Measurements from ENCODE around the gene ACTA2.

ACTA2 gene

DNA sequence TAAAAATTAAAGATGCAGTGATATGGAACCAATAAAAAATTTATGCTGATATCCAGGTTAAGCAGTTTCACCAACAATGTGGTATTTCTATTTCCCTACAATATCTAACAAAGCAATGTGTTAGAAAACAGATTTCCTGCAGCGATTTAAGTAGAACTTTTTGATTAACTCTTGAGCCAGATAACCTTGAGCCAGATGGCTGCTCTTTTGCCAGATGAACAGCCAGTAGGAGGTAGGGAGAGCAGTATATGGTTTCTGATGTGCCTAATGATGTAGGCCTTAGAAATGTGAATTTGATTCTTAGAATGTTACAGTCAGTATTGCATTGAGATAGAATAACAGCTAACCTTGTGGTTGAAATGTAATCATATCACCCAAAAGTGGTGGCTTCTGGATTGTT, 41.5 kb downstream of the ACTA2 start:
- Histone ChIP-seq H3K9ac (ENCODE audit: low read length) (no peak overlapping the region), H3K23ac (ENCODE audit: low read length) (no peak overlapping the region), H3K36me3 (ENCODE audit: control insufficient read depth in 1 of 2, insufficient read depth in 2 of 2, low read length in 2 of 2) (no peaks in the 10 kb centered on the region), H3K4me2 (ENCODE audit: low read length) (no peak overlapping the region), H2AK5ac (ENCODE audit: low read length) (no peak overlapping the region), H2BK5ac (ENCODE audit: low read depth, low read length, poor library complexity) (no peak overlapping the region), H3K18ac (ENCODE audit: low read length) (no peak overlapping the region), H3K4me3 (ENCODE audit: low read depth, low read length) (no peak overlapping the region), H3K79me2 (ENCODE audit: control insufficient read depth, insufficient read depth, low read length, poor library complexity) (no peaks in the 10 kb centered on the region), H2BK120ac (ENCODE audit: insufficient read depth, low read length, poor library complexity) (no peak overlapping the region), H2BK12ac (ENCODE audit: low read length) (no peak overlapping the region), H4K91ac (ENCODE audit: low read depth, low read length) (no peak overlapping the region), H3K27me3 (ENCODE audit: insufficient read depth, low read length) (no peaks in the 10 kb centered on the region), H3K27ac (ENCODE audit: low read depth, low read length) (no peak overlapping the region), H3K4ac (ENCODE audit: low read depth, low read length) (no peak overlapping the region), H2AFZ (ENCODE audit: insufficient read depth, low read length, poor library complexity) (no peak overlapping the region), H3K14ac (ENCODE audit: low read length) (no peak overlapping the region), H4K12ac (ENCODE audit: low read depth, low read length) (no peak overlapping the region), H4K8ac (ENCODE audit: low read depth, low read length) (no peak overlapping the region), H3K9me3 (ENCODE audit: insufficient read depth, low read depth, low read length) (no peaks in the 10 kb centered on the region), H3K79me1 (ENCODE audit: low read length) (no peaks in the 10 kb centered on the region), H3K4me1 (ENCODE audit: control insufficient read depth in 1 of 2, insufficient read depth in 2 of 2, low read length in 2 of 2) (peaks cover 0 to 5% of the 10 kb centered on the region in 2 experiments)
- no CpG with 5 or more reads among the region's 1 CpG for WGBS (ENCODE audit: extremely low coverage, insufficient coverage, insufficient read length)
- no peak for DNase-seq

GRCh38 chr10:88908194-88908593, 44.4 kb downstream of the ACTA2 start:
- H3K4me3 ChIP-seq (ENCODE audit: low read depth, low read length), result no peak overlapping the region
- no peaks in the 10 kb centered on the region for H3K79me2 ChIP-seq (ENCODE audit: control insufficient read depth, insufficient read depth, low read length, poor library complexity)
- H3K14ac ChIP-seq (ENCODE audit: low read length), result no peak overlapping the region
- H3K27ac ChIP-seq (ENCODE audit: low read depth, low read length), result no peak overlapping the region
- H3K9me3 ChIP-seq (ENCODE audit: insufficient read depth, low read depth, low read length), result no peaks in the 10 kb centered on the region
- no peak overlapping the region for H3K9ac ChIP-seq (ENCODE audit: low read length)
- WGBS (ENCODE audit: extremely low coverage, insufficient coverage, insufficient read length), result no CpG with 5 or more reads among the region's 4 CpGs
- no peaks in the 10 kb centered on the region for H3K4me1 ChIP-seq (ENCODE audit: control insufficient read depth in 1 of 2, insufficient read depth in 2 of 2, low read length in 2 of 2)
- no peak overlapping the region for H3K18ac ChIP-seq (ENCODE audit: low read length)
- no peak overlapping the region for H3K4ac ChIP-seq (ENCODE audit: low read depth, low read length)
- H3K4me2 ChIP-seq (ENCODE audit: low read length), result no peak overlapping the region
- DNase-seq, result no peak
- no peak overlapping the region for H4K8ac ChIP-seq (ENCODE audit: low read depth, low read length)
- H2AFZ ChIP-seq (ENCODE audit: insufficient read depth, low read length, poor library complexity), result no peak overlapping the region
- no peak overlapping the region for H3K23ac ChIP-seq (ENCODE audit: low read length)
- no peak overlapping the region for H2BK5ac ChIP-seq (ENCODE audit: low read depth, low read length, poor library complexity)
- no peak overlapping the region for H4K91ac ChIP-seq (ENCODE audit: low read depth, low read length)
- H2BK12ac ChIP-seq (ENCODE audit: low read length), result no peak overlapping the region
- no peaks in the 10 kb centered on the region for H3K79me1 ChIP-seq (ENCODE audit: low read length)
- H2BK120ac ChIP-seq (ENCODE audit: insufficient read depth, low read length, poor library complexity), result no peak overlapping the region
- H4K12ac ChIP-seq (ENCODE audit: low read depth, low read length), result no peak overlapping the region
- H3K27me3 ChIP-seq (ENCODE audit: insufficient read depth, low read length), result no peaks in the 10 kb centered on the region
- H2AK5ac ChIP-seq (ENCODE audit: low read length), result no peak overlapping the region
- no peaks in the 10 kb centered on the region for H3K36me3 ChIP-seq (ENCODE audit: control insufficient read depth in 1 of 2, insufficient read depth in 2 of 2, low read length in 2 of 2)

GRCh38 chr10:88906921-88907320, 45.7 kb downstream of the ACTA2 start:
- WGBS (ENCODE audit: extremely low coverage, insufficient coverage, insufficient read length), result no CpG with 5 or more reads among the region's 1 CpG
- H3K79me1 ChIP-seq (ENCODE audit: low read length), result no peaks in the 10 kb centered on the region
- H2AFZ ChIP-seq (ENCODE audit: insufficient read depth, low read length, poor library complexity), result no peak overlapping the region
- H4K8ac ChIP-seq (ENCODE audit: low read depth, low read length), result no peak overlapping the region
- no peaks in the 10 kb centered on the region for H3K79me2 ChIP-seq (ENCODE audit: control insufficient read depth, insufficient read depth, low read length, poor library complexity)
- H3K4me1 ChIP-seq (ENCODE audit: control insufficient read depth in 1 of 2, insufficient read depth in 2 of 2, low read length in 2 of 2), result no peaks in the 10 kb centered on the region
- no peaks in the 10 kb centered on the region for H3K9me3 ChIP-seq (ENCODE audit: insufficient read depth, low read depth, low read length)
- H3K18ac ChIP-seq (ENCODE audit: low read length), result no peak overlapping the region
- H3K27ac ChIP-seq (ENCODE audit: low read depth, low read length), result no peak overlapping the region
- no peak overlapping the region for H3K4me2 ChIP-seq (ENCODE audit: low read length)
- H2BK5ac ChIP-seq (ENCODE audit: low read depth, low read length, poor library complexity), result no peak overlapping the region
- DNase-seq, result no peak
- H4K91ac ChIP-seq (ENCODE audit: low read depth, low read length), result no peak overlapping the region
- H3K4ac ChIP-seq (ENCODE audit: low read depth, low read length), result no peak overlapping the region
- H3K14ac ChIP-seq (ENCODE audit: low read length), result no peak overlapping the region
- H2BK12ac ChIP-seq (ENCODE audit: low read length), result no peak overlapping the region
- no peak overlapping the region for H2AK5ac ChIP-seq (ENCODE audit: low read length)
- no peak overlapping the region for H3K9ac ChIP-seq (ENCODE audit: low read length)
- H3K23ac ChIP-seq (ENCODE audit: low read length), result no peak overlapping the region
- H2BK120ac ChIP-seq (ENCODE audit: insufficient read depth, low read length, poor library complexity), result no peak overlapping the region
- H3K36me3 ChIP-seq (ENCODE audit: control insufficient read depth in 1 of 2, insufficient read depth in 2 of 2, low read length in 2 of 2), result no peaks in the 10 kb centered on the region
- no peaks in the 10 kb centered on the region for H3K27me3 ChIP-seq (ENCODE audit: insufficient read depth, low read length)
- no peak overlapping the region for H4K12ac ChIP-seq (ENCODE audit: low read depth, low read length)
- H3K4me3 ChIP-seq (ENCODE audit: low read depth, low read length), result no peak overlapping the region

- Histone ChIP-seq H3K4me1 (ENCODE audit: control insufficient read depth in 1 of 2, insufficient read depth in 2 of 2, low read length in 2 of 2) (no peaks in the 10 kb centered on the region), H2BK12ac (ENCODE audit: low read length) (no peak overlapping the region), H2AFZ (ENCODE audit: insufficient read depth, low read length, poor library complexity) (no peak overlapping the region), H3K23ac (ENCODE audit: low read length) (no peak overlapping the region), H3K79me2 (ENCODE audit: control insufficient read depth, insufficient read depth, low read length, poor library complexity) (no peaks in the 10 kb centered on the region), H2BK5ac (ENCODE audit: low read depth, low read length, poor library complexity) (no peak overlapping the region), H4K12ac (ENCODE audit: low read depth, low read length) (no peak overlapping the region), H3K27ac (ENCODE audit: low read depth, low read length) (no peak overlapping the region), H3K79me1 (ENCODE audit: low read length) (no peaks in the 10 kb centered on the region), H3K27me3 (ENCODE audit: insufficient read depth, low read length) (no peaks in the 10 kb centered on the region), H3K36me3 (ENCODE audit: control insufficient read depth in 1 of 2, insufficient read depth in 2 of 2, low read length in 2 of 2) (no peaks in the 10 kb centered on the region), H3K18ac (ENCODE audit: low read length) (no peak overlapping the region), H3K4me3 (ENCODE audit: low read depth, low read length) (no peak overlapping the region), H3K9ac (ENCODE audit: low read length) (no peak overlapping the region), H4K91ac (ENCODE audit: low read depth, low read length) (no peak overlapping the region), H3K9me3 (ENCODE audit: insufficient read depth, low read depth, low read length) (no peaks in the 10 kb centered on the region), H2AK5ac (ENCODE audit: low read length) (no peak overlapping the region), H4K8ac (ENCODE audit: low read depth, low read length) (no peak overlapping the region), H3K4me2 (ENCODE audit: low read length) (no peak overlapping the region), H2BK120ac (ENCODE audit: insufficient read depth, low read length, poor library complexity) (no peak overlapping the region), H3K14ac (ENCODE audit: low read length) (no peak overlapping the region), H3K4ac (ENCODE audit: low read depth, low read length) (no peak overlapping the region)
- no peak for DNase-seq
- no CpG with 5 or more reads among the region's 3 CpGs for WGBS (ENCODE audit: extremely low coverage, insufficient coverage, insufficient read length)
These were observed 48.9 kb downstream of the ACTA2 start for GRCh38 chr10:88903715-88904114.

Measured in trophoblast cell (in vitro differentiated cells and primary cell).